NCI-H510A treated with DMSO at 0.1 percent for 48 hours (cell line): ENCODE results near the gene ARHGEF38.

Experiments used
- DNase-seq: peaks from one replicate; lab custom pipeline; 2025; lab: John Stamatoyannopoulos, UW

ARHGEF38 gene

DNA sequence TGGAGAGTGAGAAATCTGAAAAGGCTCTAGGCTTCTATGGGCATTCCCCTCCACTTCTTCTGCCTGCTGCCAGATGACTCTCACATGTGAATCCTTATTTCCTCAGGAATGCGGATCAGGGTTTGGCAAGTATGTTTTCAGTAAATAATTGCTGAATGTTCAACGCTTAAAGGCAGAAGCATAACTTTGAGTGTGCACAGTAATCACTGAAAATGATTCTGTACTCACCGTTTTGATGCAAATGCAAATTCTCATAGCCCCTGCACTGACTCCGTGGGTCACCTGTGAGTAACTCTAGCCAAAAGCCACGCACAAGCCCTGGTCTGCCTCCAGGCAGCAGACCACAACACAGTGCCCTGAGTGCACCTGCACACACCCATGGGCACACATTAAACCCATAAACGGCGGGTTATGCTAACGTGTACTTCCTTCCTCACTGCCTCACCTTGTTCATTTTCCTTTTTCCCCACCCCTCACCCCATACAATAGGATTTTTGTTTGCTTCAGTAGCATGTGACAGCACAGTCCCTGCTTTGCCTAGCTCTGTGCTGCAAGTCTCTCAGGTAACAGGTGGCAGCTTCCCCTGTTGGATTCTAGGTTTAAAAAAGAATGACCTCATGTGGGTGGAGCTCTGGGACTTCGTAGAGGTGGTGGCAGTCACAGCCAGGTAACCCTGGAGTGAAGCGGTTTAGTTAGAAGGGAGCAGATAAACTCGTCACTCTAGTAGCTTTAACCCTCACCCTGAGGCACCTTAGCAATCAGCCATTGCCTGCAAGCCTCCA, at the start of gene ARHGEF38:
Gene ARHGEF38, plus strand, starts transcription at position 656 of the 782 bp plus-strand sequence. CDS start 146 bp downstream, outside the sequence.
- DNase-seq: peak; percentile 87

DNA sequence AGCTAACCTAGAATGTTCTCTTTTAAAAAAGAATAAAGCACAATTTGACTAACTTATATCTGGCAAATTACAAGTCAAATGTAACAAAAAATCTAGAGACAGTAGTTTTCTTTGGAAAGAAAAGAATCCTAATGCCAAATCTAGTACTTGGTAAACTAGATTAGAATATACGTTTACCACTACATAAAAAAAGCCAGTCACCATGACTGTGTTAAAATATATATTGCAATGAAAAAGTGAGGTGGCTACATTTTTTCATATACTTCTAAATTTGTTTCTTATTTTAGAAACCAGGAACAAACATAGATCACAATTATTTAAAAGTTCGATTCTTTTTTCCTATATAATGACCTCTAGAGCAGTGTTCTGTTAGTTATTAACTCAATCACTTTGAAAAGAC, 48.9 kb upstream of the ARHGEF38 start:
- DNase-seq: no peak

DNA sequence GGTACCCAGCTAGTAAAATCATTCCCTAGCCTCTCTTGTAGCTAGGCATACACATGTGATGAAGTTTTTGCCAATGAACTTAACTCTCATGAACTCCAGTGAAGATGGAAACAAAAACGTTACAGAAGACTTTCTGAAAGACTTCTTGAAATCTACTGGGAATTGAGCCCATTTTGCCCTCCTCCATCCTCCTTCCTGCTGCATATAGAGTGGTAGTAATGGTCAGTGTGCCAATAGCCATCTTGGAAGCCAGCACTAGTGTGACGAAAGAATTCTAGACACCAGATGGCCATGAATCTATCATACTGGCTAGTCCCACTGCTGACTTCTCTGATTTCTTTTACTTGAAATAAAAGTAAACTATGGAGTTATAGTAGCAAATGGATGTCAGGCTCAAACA, 47.7 kb upstream of the ARHGEF38 start:
- DNase-seq: no peak

- no peak for DNase-seq
These were observed 43.1 kb upstream of the ARHGEF38 start for GRCh38 chr4:105509291-105509690.

DNA sequence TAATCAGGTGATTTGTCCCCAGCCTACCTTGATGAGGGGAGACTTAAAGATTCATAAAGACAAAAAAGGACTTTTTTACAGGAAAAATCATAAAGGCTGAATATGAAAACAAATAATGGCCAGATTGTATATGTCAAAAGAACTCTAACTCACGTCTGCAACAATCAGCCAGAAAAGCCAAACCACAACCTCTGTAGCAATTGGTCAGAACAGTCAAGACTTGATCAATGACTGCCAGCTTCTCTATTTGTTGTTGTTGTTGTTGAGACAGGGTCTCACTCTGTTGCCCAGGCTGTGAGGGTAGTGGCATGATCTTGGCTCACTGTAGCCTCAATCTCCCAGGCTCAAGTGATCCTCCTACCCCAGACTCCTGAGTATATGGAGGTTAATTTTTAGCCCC, 42.7 kb upstream of the ARHGEF38 start:
- DNase-seq: no peak

DNA sequence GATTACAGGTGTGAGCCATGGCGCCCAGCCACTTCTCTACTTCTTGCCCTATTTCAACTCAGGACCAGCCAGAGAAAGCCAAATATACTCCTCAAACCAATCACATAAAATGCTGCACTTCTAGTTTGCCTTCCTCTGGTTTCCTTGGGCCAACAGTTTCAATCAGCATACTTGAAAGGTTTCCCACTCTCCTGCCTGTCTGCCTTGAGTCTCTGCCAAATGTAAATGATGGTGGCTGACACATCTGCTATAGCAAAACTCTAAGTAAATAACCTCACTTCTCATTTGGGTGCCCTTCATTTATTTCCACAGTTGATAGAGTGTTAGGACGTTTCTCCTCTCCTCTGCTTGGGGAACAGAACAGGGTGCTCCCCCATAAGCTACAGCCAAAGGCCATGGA, 42.2 kb upstream of the ARHGEF38 start:
- DNase-seq: no peak

GRCh38 chr4:105520819-105521790, 31.3 kb upstream of the ARHGEF38 start:
- peak; percentile 11 for DNase-seq

GRCh38 chr4:105526656-105527055, 25.8 kb upstream of the ARHGEF38 start:
- no peak for DNase-seq

DNA sequence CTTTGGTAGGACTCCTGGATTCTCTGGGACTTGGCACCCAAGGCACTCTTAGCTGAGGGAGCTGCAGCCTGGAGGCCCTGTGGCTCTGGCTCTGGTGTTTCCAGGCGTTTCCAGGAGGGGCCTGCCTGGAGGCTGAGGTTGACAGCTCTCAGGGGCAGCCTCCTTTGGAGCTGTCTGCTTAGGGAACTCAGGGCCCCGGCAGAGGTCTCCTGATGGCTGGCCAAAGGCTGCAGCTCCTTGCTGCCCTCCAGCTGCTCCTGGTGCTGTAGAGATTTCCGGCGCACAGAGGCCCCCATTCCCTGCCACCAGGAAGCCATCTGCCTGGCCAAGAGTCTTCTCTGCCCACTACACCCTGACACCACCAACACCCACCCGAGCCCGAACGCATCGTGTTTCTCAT, 25.3 kb upstream of the ARHGEF38 start:
- no peak for DNase-seq

- DNase-seq: no peak
These were observed 15.8 kb upstream of the ARHGEF38 start for GRCh38 chr4:105536601-105537000.

GRCh38 chr4:105541420-105541819, 11.0 kb upstream of the ARHGEF38 start:
- no peak for DNase-seq

DNA sequence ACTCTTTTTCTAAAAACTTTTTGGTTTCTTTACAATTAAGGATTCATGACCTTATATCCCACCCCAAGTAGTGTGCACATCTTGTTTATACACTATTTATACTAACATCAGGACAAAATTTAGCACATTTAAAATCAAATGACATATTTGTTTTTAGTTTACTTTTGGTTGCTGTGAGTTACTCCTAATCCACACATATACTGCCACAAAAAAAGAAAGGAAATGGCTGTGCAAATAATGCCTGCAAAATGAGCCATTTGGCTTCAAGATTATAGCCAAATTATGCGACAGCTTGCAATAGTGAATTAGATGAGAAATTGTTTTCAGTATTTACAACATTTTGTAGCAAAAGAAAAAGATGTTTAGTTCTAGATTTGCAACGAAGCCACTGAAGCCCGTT, 10.4 kb upstream of the ARHGEF38 start:
- DNase-seq: no peak

DNA sequence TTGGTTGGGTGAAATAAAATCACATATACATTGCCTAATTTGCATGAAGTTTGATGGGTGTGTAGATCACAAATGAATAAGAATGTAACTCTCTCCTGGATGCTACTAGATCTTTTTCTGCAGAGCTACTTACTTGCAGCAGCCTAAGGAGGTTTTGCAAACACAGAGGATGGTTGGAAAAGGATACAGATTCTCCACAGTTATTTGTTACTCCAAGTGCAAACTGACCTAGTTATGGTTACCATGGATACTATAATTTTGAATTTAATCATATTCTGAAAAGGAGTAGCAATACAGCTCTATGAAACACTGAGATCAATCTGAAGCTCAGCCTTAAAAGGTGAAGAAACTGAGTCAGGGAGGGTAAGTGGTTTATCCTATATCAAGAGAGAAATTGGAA, 9.1 kb upstream of the ARHGEF38 start:
- no peak for DNase-seq

- no peak for DNase-seq
These were observed 8.5 kb upstream of the ARHGEF38 start for GRCh38 chr4:105543881-105544280.

DNA sequence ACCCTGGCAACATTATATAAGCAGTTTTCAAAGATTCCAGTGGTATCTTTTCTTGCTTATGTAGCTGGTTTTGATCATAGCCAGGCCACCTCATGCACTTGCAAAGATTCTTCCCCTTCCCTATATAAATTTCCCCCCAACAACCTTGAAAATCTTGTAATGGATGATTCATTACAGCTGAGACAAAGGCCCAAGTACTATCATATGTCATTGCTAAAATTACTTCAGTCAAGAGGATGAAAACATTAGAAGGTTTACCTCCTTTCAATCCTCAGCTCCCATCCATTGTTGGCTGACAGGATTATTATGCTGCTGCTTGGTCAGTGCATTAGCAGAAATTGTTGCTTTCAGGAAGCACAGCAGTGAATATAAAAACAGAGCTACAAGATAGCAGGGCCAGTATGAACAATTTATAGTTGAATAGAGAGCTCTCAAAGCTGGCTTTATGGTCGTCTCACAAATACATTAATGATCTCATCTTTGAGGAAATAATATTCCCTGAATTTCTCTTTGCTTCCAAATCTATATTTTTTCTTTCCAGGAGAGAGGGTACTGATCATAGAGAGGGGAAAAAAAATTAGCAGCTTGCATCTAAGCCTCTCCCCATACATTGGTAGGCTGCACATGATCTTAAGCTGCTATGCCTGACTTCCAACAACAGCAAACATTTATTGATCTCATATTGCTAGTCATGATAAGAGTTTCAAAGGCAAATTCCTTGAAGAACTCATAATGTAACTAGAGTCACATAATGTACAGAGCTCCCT, 7.7 kb upstream of the ARHGEF38 start:
- DNase-seq: no peak

DNA sequence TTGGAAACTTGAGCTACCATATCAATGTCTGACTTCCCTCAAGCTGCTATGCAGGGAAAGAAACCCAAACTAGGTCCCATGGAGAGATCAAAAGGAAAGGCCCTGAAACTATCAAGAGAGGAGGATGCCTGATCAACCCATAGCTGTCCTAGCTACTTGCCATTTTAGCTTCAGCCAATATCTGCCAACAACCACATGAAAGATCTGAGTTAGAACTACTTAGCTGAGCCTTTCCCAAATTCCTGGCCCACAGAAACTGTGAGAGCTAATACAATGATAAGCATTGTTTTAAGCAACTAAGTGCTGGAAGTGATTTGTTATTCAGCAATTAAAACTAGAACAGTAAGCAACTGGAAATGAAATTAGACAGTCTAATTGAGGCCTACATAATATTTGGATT, 6.3 kb upstream of the ARHGEF38 start:
- DNase-seq: no peak

GRCh38 chr4:105547769-105548168, 4.7 kb upstream of the ARHGEF38 start:
- no peak for DNase-seq

- no peak for DNase-seq
These were observed 3.9 kb upstream of the ARHGEF38 start for GRCh38 chr4:105548483-105548882.

GRCh38 chr4:105550641-105551040, 1.8 kb upstream of the ARHGEF38 start:
- no peak for DNase-seq

GRCh38 chr4:105555409-105555808, 3.0 kb downstream of the ARHGEF38 start:
- no peak for DNase-seq

DNA sequence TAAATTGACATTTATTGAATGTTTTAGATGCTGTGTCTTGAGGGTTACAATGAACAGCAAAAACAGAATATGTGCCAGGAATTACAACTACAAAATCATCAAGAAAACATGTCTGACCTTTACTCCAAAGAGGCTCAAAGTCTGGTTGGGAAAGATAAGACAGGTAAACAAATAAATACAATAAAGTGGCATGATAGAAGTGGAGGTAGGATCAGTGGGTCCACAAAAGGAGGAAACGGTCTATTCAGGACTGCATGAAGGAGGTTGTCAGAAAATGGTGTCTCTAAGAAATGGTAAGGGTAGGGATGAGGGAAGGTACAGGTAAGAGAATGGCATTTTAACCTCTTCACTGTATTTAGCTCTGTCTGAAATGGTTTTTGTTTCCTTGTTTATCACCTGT, 3.8 kb downstream of the ARHGEF38 start:
- no peak for DNase-seq

GRCh38 chr4:105558277-105558676, 5.9 kb downstream of the ARHGEF38 start:
- DNase-seq: peak; percentile 25
